Measurements from ENCODE around the gene MARK4.
"Not testable (repeated sequence)": the region's sequence is repeated elsewhere in the genome, so short reads cannot be mapped to it uniquely, and the experiment has no call there.

Gene MARK4

GRCh38 chr19:45244133-45244794 lies 6.8 kb upstream of the MARK4 start:
- no peak for DNase-seq

DNA sequence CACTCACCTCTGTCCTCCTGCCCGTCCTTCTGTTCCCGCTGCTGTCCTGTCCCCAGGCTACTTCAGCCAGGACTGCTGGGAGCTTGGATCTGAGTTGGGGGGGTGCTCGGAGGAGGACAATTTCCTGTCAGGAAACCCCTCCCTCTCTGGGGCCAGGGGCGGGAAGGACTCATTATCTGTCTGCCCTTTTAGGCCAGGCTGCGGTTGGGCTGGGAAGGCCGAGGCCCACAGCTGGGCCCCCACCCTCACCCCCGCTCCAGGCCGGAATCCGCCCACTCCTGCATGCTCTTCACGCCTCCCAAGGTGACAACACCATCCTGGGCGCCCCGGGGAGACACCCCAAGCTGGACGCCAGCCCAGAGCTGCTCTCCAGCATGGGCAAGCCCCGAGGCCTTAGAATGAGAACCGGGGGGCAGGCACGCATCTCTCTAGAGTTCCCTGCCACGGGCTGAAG lies 5.7 kb upstream of the MARK4 start, which contains the start of gene EXOC3L2:
EXOC3L2 (minus strand) TSS at position 74 of the 454 bp plus-strand sequence. CDS start 6,362 bp downstream, outside the sequence.
- no peak for DNase-seq

GRCh38 chr19:45245826-45246225 lies 5.2 kb upstream of the MARK4 start:
- no peak for DNase-seq

GRCh38 chr19:45247136-45247535 lies 3.9 kb upstream of the MARK4 start:
- DNase-seq, result no peak

DNA sequence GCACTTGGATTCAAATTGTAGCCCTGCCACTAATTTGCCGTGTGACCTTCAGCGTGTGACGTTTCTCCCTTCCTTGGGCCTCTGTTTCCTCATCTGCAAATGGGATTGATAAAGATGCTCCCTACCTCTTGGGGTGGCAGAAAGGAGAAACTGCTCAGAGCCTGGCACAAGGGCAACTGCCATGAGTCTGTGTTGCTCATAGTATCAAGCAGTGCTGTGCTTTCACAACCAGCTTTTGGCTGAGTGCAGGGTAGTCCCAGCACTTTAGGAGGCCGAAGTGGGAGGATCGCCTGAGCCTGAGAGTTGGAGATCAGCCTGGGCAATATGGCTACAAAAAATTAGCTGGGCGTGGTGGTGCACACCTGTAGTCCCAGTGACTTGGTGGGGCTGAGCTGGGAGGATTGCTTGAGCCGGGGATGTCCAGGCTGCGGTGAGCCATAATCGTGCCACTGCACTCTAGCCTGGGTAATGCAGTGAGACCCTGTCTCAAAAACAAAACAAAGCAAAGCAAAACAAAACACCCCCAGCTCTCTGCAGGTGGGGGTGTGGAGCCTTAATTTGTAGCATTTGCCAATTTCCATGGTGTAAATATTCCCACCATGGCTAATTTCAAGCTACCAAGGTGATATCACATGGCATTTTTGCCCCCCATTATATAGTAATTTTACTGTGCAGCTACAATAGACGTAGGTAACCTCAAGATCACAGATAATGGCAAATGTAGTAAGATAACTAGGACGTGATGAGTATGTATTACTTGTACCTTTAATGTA lies 1.6 kb upstream of the MARK4 start:
- DNase-seq, result no peak

GRCh38 chr19:45250216-45250831 lies 747 bp upstream of the MARK4 start:
- DNase-seq, result no peak

DNA sequence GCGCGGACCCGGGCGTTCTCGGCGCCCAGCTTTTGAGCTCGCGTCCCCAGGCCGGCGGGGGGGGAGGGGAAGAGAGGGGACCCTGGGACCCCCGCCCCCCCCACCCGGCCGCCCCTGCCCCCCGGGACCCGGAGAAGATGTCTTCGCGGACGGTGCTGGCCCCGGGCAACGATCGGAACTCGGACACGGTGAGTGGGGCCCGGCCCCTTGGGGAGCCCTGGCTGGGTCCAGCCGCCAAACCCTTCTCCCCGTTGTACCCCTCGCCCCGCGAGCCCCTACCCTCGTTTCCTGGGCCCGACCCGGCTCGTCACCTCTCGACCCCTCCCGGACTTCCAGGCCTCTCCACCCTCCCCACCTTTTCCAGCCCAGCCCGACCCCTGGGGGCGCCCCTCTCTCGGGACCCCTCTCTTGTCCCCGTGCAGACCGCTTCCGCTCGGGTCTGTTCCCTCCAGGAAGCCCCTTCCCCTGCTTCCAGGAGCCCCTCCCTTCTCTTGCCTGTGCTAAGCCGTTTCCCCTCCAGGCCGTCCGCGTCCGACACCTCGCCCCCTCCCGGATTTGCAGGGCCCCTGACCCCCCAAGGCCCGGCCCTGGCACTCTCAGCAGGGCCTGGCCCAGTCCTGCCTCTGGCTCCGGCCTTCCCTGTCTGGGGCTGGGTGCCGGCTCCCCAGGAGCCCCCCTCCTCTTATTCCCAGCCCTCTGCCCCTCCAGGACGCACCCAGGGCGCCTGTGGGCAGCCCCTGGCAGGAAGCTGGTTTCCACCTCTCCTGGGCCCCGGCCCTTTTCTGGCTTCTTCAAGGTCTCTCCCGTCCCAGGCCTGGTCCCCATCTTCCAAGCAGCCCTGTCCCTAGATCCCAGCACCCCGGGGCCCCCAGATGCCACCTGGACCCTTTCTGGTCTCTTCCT lies 632 bp downstream of the MARK4 start:
- DNase-seq, result peak; percentile 66

DNA sequence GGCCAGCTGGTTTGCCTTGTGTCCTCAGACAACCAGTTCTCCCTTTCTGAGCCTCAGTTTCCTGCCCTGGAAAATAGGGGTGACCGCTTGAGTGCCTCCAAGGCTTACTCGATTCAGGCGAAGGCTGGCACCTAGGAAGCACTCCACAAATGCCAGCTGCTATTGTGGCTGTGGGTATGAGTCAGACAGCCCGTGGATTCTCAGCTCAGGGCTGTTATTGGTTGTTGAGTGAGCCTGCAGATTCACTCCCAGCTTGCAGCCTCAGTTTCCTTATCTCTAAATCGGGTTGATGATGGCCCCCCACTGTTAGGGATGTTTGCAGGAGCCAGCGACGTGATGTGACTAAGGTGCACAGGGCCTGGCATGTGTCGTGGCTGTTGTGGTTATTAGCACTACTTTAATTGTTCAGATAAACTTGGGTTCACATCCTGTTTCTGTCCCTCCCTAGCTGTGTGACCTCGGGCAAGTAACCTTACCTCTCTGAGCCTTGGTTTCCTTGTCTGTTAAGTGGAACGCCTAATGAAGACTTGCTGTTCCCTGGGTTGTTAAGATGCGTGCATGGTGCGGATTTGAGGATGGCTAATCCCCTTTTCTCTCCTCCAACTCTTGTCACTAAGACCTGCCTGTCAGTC lies 2.4 kb downstream of the MARK4 start:
- DNase-seq, result no peak

GRCh38 chr19:45254044-45254531 lies 3.0 kb downstream of the MARK4 start:
- no peak for DNase-seq

DNA sequence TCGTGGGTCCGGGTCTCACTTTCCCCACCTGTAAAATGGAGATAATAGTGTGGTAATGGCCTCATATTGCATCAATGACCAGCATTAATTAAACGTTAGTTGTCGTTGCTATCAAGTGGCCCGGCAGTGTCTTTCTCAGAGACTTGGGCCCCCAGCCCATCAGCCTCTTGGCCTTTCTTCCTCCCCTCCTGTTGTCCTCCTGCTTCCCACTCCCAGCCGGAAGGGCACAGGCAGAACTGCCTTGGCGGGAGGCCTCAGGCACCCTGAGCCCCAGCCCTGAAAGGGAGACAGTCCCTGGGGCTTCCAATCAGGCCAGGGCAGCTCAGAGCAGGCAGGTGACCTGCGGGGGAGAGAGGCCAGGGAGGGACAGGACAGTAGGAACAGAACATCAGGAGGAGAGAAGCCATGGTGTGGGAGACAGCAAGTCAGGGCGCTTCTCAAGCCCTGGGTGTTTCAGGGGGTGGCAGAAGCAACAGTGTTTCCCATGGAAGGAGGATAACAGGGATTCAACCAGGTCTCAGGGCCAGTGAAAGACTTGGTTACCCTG lies 4.6 kb downstream of the MARK4 start:
- no peak for DNase-seq

GRCh38 chr19:45256836-45257235 lies 5.8 kb downstream of the MARK4 start:
- no peak for DNase-seq

- DNase-seq, result no peak
These were observed 7.8 kb downstream of the MARK4 start for GRCh38 chr19:45258862-45259261.

- no peak for DNase-seq
These were observed 11.5 kb downstream of the MARK4 start for GRCh38 chr19:45262570-45262969.

GRCh38 chr19:45263013-45263412 lies 11.9 kb downstream of the MARK4 start:
- no peak for DNase-seq

DNA sequence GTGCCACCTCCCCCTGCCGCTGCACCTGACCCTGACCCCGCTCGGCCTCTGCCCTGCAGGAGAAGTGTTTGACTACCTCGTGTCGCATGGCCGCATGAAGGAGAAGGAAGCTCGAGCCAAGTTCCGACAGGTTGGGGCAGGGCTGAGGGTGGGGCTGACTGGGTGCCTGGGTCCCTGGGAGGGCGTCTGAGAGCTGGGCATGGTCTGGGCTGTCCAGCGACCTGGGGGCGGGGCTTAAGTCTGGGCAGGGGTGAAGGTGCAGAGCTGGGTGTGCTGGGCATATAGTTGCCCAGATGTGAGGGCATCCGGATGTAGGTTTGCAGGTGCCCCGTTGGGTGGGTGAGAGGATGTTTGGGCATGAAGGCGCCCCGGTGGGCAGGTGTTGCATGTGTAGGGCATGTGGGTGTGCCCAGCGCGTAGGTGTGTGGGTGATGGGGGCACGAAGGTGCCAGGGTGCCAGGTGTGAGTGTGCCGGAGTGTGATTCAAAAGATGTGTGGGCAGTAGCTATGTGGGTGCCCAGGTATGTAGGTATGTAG lies 13.8 kb downstream of the MARK4 start:
- no peak for DNase-seq

DNA sequence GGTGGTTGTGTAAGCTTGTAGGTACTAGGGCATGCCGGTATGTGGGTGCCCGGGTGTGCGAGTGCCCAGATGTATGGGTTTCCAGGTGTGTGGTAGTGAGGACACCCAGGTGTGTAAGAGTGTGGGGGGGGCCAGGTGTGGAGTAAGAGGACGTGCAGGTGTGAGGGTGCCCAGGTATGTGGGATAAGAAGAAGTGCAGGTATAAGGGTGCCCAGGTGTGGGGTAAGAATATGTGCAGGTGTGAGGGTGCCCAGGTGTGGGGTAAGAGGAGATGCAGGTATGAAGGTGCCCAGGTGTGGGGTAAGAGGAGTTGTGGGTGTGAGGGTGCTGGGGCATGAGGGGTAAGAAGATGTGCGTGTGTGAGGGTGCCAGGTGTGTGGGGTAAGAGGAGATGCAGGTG lies 14.3 kb downstream of the MARK4 start:
- DNase-seq, result no peak

DNA sequence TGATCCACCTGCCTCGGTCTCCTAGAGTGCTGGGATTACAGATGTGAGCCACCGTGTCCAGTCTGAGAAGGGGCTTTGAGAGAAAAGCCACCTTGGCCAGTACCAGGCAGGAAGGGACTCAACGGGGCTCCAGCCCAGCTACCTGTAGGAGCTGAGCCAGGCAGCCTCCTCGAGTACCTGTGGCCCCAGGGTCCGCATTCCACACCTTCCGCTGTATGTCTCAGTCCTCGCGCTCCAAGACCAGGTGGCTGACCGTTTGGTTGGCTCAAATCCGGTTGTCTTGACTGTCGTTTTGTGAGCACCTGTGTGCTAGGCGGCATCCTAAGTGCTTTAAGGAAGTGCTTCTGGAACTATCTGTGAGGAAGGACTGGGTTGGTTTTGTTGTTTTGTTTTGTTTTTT lies 16.2 kb downstream of the MARK4 start:
- DNase-seq, result no peak

GRCh38 chr19:45269939-45270338 lies 18.9 kb downstream of the MARK4 start:
- DNase-seq, result not testable (repeated sequence)

GRCh38 chr19:45271098-45271734 lies 20.1 kb downstream of the MARK4 start:
- no peak for DNase-seq

GRCh38 chr19:45271735-45272108 lies 20.7 kb downstream of the MARK4 start:
- no peak for DNase-seq

- no peak for DNase-seq
These were observed 22.4 kb downstream of the MARK4 start for GRCh38 chr19:45273521-45273855.
